HG02870 (cell line): ENCODE data around the gene MAGIX.

ENCODE experiments used
- ATAC-seq: cut with Tn5 transposase; IDR thresholded peaks from one replicate; pipeline ENCODE4 v1.9.1; 2021; ENCODE audit warnings: mild to moderate bottlenecking, moderate library complexity; ENCODE audit not compliant: unreplicated experiment

Gene MAGIX

DNA sequence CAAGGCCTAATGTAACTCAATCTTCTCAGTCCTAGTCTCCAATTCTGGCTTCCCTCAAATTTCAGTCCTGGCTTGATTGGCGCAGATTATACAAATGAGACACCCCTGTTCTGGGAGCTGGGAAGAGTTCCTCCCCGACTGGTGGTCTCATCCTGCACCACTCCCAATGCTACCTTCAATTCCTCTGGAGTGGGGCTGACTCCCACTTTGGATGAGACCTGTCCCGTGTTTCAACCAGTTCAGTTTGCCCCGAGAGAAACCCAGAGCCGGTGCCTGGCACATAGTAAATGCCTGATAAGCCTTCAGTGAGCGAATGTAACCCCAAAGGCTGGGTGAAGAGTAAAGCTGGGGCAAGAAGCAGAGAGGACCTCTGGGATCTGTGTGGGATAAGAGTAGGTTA is 41.5 kb downstream of the MAGIX start:
- no peak for ATAC-seq

DNA sequence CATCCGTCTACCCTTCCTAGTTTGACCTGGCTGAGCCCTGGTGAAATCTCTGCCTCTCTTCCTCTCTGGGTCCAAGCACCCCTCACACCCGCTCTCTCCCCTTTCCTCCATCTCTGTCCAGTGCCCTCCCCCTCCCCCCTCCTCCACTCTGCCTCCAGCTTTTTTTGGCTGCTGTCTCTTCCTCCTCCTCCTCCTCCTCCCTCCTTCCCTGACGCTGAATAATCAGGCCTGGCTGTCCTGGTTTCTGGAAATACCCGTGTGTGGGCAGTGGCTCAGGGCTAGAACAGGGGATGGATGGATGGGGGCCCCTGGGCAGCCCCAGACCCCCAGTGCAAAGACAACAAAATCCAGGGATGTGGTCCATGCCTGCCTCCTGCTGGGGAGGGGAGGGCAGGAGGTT is 42.2 kb downstream of the MAGIX start:
- no peak for ATAC-seq

DNA sequence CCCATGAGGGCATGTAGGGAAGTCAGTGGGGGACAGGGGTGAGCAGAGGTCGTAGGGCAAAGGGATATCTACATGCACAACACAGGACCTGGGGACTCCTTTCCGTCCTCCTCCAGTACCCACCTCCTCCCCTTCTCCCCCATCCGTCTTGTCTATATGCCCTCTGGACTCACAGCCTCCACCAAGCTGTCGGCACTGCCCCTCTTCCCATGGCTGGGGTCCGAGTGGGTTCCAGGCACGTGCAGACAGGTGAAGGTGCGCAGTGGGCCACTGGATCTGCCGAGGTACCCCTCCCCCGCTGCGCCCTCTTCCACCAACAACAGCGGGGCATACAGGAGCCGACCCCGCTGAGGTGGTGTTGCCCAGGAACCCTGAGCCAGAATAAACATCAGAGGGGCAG is 42.9 kb downstream of the MAGIX start:
- ATAC-seq: no peak

DNA sequence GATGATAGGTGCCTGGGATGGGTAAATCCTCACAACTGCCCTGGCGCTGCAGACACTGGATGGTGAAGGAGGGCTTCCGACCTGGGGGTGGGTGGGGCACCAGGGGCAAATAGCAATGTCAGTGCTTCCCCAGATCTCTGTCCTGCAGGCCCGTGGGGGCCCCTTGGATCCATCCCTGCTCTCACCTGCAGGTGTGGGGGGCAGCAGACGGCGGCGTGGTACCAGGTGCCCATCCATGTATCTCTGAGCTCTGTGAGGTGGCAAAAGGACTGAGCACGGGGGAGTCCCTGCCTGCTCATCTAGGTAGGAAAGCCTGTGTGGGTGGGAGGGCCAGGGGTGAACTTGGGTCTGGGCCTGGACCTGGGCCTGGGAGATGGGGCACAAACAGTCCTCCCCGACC is 44.0 kb downstream of the MAGIX start:
- ATAC-seq: no peak

DNA sequence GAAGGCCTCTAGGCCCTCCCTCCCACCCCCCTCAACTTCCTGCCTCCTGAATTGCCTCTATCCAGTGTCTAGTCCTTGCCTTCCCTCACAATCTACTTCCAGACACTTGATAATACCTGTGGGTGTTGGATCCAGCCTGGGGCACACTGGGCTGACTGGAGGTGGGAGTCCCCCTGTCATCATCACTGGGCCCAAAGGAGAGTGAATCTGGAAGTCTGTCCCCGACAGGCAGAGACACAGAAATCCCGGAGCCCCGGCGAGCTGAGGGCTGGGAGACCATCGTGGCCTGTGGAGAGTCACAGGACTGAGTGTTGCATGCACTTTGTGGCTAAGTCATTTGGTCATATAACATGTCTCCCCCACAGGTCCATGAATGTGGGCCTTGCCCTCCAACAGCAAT is 45.8 kb downstream of the MAGIX start:
- no peak for ATAC-seq

DNA sequence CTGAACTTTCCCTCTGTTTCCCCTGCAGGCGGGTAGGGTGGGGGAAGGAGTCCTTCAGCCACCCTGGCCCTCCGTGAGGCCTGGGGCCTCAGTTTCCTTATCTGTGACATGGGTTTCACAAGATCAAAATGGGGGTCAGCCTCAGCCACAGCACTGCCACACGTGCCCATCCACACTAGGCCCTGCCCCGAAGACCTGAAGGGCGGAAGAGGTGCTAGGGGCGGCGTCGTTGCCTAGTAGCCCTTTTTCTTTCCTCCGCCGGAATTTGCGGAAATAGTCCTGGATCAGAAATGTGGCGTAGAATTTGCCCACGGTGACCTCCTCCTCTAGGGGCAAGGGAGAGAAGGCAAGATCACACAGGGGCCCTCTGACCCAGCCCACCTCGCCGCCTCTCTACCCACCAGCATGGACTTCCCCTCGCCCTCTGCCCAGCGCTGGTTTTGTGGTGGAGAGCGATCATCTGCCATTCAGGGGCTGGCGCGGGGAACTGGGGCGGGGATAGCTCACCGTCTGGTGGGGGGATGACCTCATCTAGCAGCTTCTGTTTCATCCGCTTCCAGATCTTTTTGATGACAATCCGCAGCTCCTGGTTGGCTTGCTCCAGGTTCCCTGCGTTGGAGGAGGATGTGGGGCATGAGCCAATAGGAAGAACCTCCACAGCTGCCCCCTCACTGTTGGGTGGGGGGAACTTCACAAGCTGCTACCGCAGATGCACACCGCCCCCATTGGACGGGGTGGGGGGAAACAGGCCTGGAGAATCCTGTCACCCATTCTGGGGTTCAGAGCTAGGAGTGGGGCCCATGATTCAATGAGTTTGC is 47.1 kb downstream of the MAGIX start:
- ATAC-seq: no peak

DNA sequence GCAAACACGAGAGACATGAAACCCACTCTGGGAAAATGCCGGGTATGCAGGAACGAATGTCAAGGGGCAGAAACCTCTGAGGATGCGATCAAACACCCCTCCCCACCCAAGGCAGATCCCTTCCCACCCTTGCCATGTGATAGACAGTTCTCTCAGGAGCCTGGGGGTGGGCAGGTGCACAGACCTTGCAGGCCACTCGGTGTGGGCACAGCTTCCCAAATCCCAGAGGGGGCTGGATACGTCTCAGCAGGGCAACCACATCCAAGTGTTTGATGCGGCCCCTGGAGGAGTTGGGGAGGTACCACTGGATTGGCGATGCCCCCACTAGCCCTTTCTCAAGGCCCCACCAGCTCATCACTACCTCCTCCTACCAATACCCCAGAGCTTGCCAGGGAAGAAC is 47.8 kb downstream of the MAGIX start:
- ATAC-seq: no peak

DNA sequence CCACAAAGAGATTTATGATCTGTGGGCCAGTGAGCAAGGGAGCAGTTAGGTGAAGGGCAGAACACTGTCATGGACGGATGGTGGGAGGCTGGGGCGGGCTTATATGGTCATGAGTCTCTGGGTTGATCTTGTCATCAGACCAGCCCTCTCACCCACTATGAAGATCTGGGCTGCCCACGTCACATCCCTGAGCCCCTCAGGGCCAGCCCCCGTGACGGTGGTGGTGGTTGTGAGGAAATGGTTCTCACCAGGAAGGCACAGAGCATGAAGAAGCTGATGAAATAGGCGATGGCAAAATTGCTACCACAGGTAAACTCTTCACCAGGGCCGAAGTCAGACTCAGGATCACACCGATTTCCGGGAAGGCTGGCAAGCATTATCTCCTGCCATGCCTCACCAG is 48.5 kb downstream of the MAGIX start:
- ATAC-seq: no peak

DNA sequence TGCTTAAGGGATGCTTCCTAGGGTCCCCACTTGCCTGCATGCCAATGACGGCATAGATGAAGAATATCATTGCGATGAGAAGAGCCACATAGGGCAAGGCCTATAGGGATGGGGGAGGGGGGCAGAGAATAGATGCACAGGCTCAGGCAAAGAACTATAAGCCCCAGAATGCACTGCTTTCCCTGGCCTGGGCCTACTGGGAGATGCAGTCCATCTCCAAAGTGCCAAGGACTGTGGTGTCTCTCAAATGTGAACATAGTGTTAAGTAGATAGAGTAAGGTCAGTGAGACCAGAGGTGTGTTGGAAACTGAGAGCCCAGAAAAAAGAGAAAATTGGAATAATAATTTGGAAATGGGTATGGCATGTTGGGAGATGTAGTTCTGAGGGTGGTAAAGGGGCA is 49.7 kb downstream of the MAGIX start:
- no peak for ATAC-seq

DNA sequence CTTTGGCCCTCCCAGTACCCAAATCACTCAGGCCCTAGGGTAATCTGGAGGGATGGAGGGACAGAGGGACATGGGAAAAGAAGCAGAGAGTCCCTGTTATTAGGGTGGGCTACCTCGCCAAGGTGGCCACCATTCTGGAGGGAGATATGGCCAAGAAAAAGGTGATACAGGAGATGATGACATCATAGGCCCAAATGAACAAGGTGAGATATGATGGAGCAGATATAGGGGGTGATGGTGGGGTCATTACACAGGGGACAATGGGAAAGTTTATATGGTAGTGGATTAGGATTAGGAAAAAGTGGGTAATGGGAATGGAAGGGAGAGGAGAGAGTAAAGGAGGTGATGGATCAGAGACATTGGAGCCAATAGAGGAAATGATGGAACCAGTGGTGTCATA is 50.3 kb downstream of the MAGIX start:
- no peak for ATAC-seq

DNA sequence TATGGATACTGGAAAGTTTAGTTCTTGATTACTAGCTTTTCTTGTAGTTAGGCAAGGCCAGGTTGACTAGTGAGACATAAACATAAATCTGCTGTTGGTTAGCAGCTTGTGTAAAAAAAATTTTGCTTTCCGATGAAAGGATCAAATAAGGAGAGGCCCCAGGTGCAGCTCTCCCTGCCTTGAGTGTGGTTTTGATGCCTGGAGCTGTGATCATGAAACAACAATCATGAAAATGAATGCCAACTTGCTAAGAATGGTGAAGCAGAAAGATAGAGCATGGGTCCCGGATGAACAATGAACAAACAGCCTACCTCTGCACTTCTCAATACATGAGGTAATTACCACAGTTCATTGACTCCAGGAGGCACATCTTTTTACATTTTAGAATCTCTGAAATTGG is 51.9 kb downstream of the MAGIX start:
- no peak for ATAC-seq

DNA sequence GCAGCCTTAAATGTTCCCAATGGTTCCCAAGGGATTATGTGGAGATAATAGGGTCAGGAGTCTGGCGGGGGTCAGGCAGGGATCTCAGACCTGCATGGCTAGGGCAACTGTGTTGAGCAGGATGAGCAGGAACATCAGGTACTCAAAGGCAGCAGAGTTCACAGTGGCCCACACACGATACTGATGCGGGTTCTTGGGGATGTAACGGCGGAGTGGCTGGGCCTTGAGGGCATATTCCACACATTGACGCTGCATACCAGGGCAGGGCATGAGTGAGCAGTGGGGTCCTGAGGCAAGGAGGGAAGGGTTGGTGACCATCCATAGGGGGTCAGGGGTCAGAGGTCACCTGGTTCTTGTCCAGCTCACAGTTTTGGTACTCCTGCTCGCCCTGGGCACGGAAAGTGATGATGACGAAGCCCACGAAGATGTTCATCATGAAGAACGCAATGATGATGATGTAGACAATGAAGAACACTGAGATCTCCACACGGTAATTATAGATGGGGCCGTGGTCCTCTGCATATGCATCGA is 52.5 kb downstream of the MAGIX start:
- ATAC-seq: no peak
